SU-DHL-6 (cell line): ENCODE data around the gene MACROH2A2.

ENCODE experiments used
- CTCF ChIP-seq: fragments of 200-600 bp; sonication (generic); IDR thresholded peaks from one replicate; pipeline ENCODE4 v1.5.1; 2017; ENCODE audit warnings: antibody characterized with exemption, mild to moderate bottlenecking, low read length, moderate library complexity; ENCODE audit not compliant: insufficient read depth, poor library complexity, severe bottlenecking
- EZH2phosphoT487 ChIP-seq: fragments of 200-600 bp; sonication (generic), shearing (Covaris generic); conservative IDR thresholded peaks from 2 replicates; pipeline ENCODE4 v1.6.1; 2018; ENCODE audit warnings: mild to moderate bottlenecking, antibody characterized with exemption, low read length, moderate library complexity, mixed read lengths

DNA sequence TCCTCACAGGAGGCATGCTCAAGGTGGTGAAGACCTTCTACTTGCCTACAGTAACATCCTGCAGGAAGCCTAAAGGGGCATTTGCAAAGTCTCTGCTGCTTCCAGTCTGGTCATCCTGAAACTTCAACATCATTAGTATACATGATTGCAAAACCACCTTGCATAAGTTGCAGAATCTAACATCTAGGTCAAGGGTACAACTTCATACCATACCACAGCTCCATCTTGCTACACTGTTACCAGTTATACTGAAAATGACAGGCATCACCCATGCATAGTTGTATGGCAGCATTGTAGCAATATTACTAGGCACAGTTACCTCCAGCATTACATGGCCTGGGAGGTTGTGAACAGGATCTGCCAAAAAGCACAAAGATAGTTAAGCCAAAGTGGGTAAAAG is 13.7 kb upstream of the MACROH2A2 start:
- no peak for TF ChIP-seq CTCF
- no peak for TF ChIP-seq EZH2phosphoT487
